ENCODE results near the gene SERPINB6.
"Not testable (repeated sequence)": the region's sequence is repeated elsewhere in the genome, so short reads cannot be mapped to it uniquely, and the experiment has no call there.

SERPINB6 gene

GRCh38 chr6:2999618-3000557, 28.5 kb upstream of the SERPINB6 start, which contains the start of gene NQO2:
TSS of gene NQO2 (plus strand) at chr6:2999894. CDS start at chr6:3006553, 6,659 bp downstream.
- DNase-seq (ENCODE audit: low spot score) = peak; percentile 64

GRCh38 chr6:2998998-2999617, 27.7 kb upstream of the SERPINB6 start:
- DNase-seq (ENCODE audit: low spot score) = peak; percentile 73

- DNase-seq (ENCODE audit: low spot score) = not testable (repeated sequence)
Measured at GRCh38 chr6:2998249-2998997, 27.1 kb upstream of the SERPINB6 start.

- no peak for DNase-seq (ENCODE audit: low spot score)
Measured at GRCh38 chr6:2993755-2994317, 22.5 kb upstream of the SERPINB6 start.

GRCh38 chr6:2992330-2992979, 21.1 kb upstream of the SERPINB6 start:
- no peak for DNase-seq (ENCODE audit: low spot score)

GRCh38 chr6:2990932-2991506, 19.7 kb upstream of the SERPINB6 start:
- no peak for DNase-seq (ENCODE audit: low spot score)

- peak; percentile 34 for DNase-seq (ENCODE audit: low spot score)
Measured at GRCh38 chr6:2990248-2990931, 19.0 kb upstream of the SERPINB6 start.

- DNase-seq (ENCODE audit: low spot score) = peak; percentile 94
Measured at GRCh38 chr6:2989332-2990247, 18.2 kb upstream of the SERPINB6 start.

GRCh38 chr6:2988426-2989331, 17.3 kb upstream of the SERPINB6 start:
- peak; percentile 93 for DNase-seq (ENCODE audit: low spot score)

GRCh38 chr6:2988094-2988425, 16.7 kb upstream of the SERPINB6 start:
- DNase-seq (ENCODE audit: low spot score) = no peak

- no peak for DNase-seq (ENCODE audit: low spot score)
Measured at GRCh38 chr6:2986722-2987221, 15.4 kb upstream of the SERPINB6 start.

GRCh38 chr6:2984738-2985406, 13.5 kb upstream of the SERPINB6 start:
- no peak for DNase-seq (ENCODE audit: low spot score)

- no peak for DNase-seq (ENCODE audit: low spot score)
Measured at GRCh38 chr6:2982426-2983117, 11.2 kb upstream of the SERPINB6 start.

- DNase-seq (ENCODE audit: low spot score) = no peak
Measured at GRCh38 chr6:2980465-2980855, 9.1 kb upstream of the SERPINB6 start.

- no peak for DNase-seq (ENCODE audit: low spot score)
Measured at GRCh38 chr6:2979819-2980464, 8.6 kb upstream of the SERPINB6 start.

- no peak for DNase-seq (ENCODE audit: low spot score)
Measured at GRCh38 chr6:2978923-2979322, 7.6 kb upstream of the SERPINB6 start.

Data from SW480 (cell line).